ENCODE data around the gene COP1.

GRCh38 chr1:176198413-176198812 is 8.7 kb downstream of the COP1 start:
- TF ChIP-seq, protein P1, sequence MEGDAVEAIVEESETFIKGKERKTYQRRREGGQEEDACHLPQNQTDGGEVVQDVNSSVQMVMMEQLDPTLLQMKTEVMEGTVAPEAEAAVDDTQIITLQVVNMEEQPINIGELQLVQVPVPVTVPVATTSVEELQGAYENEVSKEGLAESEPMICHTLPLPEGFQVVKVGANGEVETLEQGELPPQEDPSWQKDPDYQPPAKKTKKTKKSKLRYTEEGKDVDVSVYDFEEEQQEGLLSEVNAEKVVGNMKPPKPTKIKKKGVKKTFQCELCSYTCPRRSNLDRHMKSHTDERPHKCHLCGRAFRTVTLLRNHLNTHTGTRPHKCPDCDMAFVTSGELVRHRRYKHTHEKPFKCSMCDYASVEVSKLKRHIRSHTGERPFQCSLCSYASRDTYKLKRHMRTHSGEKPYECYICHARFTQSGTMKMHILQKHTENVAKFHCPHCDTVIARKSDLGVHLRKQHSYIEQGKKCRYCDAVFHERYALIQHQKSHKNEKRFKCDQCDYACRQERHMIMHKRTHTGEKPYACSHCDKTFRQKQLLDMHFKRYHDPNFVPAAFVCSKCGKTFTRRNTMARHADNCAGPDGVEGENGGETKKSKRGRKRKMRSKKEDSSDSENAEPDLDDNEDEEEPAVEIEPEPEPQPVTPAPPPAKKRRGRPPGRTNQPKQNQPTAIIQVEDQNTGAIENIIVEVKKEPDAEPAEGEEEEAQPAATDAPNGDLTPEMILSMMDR (IDR thresholded peaks at IDR 0.05; ENCODE audit: low read depth, low read length) = no peak
- TF ChIP-seq POLR2A (IDR thresholded peaks at IDR 0.05; ENCODE audit: extremely low read depth, insufficient read length) (no peak), MYC (IDR thresholded peaks at IDR 0.05; ENCODE audit: low read depth, low read length) (no peak)

All from NB4 (cell line).